Measurements from ENCODE around the gene DHRS4L2. TPM values are rescaled to one million over a fixed set of nuclear protein-coding genes. Genes with fewer than 3 reads are reported as not detected.
"Not testable (repeated sequence)": the region's sequence is repeated elsewhere in the genome, so short reads cannot be mapped to it uniquely, and the experiment has no call there.

Gene DHRS4L2
- total RNA-seq, 1 donor from 2014 or later, result 13.4 TPM

GRCh38 chr14:23974041-23974440 lies 14.7 kb upstream of the DHRS4L2 start:
- FAIRE-seq; H3K27ac ChIP-seq (ENCODE audit: low read depth, low read length); H3K79me2 ChIP-seq (ENCODE audit: insufficient read depth, low read length): not testable (repeated sequence)

GRCh38 chr14:23977208-23977607 lies 11.5 kb upstream of the DHRS4L2 start:
- not testable (repeated sequence) for H3K4me2 ChIP-seq (ENCODE audit: low read length); H3K27ac ChIP-seq (ENCODE audit: low read depth, low read length); H3K9me3 Mint-ChIP-seq (ENCODE audit: unreplicated experiment); H3K4me3 Mint-ChIP-seq (ENCODE audit: unreplicated experiment); H3K4me1 Mint-ChIP-seq (ENCODE audit: low read depth, unreplicated experiment); H3K27ac Mint-ChIP-seq (ENCODE audit: unreplicated experiment); FAIRE-seq; H2AFZ ChIP-seq (ENCODE audit: low read depth, low read length); H3K79me2 ChIP-seq (ENCODE audit: insufficient read depth, low read length); DNase-seq (ENCODE audit: low read depth); H3K9ac ChIP-seq (ENCODE audit: low read length); H4K20me1 ChIP-seq (ENCODE audit: insufficient read depth, low read length); H3K36me3 Mint-ChIP-seq (ENCODE audit: low read depth, unreplicated experiment); H3K9me3 ChIP-seq (ENCODE audit: insufficient read depth, low read depth, low read length); H3K4me1 ChIP-seq (ENCODE audit: insufficient read depth, low read length); H3K4me3 ChIP-seq (ENCODE audit: insufficient read depth, low read depth, low read length); H3K36me3 ChIP-seq (ENCODE audit: insufficient read depth, low read length); H3K27me3 ChIP-seq (ENCODE audit: insufficient read depth, low read length)
- peaks cover 14% of the 10 kb centered on the region for H3K27me3 Mint-ChIP-seq (ENCODE audit: low read depth, unreplicated experiment)

More at GRCh38 chr14:23974041-23974440, 14.7 kb upstream of the DHRS4L2 start:
- not testable (repeated sequence) for H3K4me1 ChIP-seq (ENCODE audit: insufficient read depth, low read length); H3K4me3 Mint-ChIP-seq (ENCODE audit: unreplicated experiment); H3K9me3 ChIP-seq (ENCODE audit: insufficient read depth, low read depth, low read length); H2AFZ ChIP-seq (ENCODE audit: low read depth, low read length); H4K20me1 ChIP-seq (ENCODE audit: insufficient read depth, low read length); H3K27me3 Mint-ChIP-seq (ENCODE audit: low read depth, unreplicated experiment); H3K36me3 ChIP-seq (ENCODE audit: insufficient read depth, low read length); DNase-seq (ENCODE audit: low read depth); H3K27ac Mint-ChIP-seq (ENCODE audit: unreplicated experiment); H3K4me2 ChIP-seq (ENCODE audit: low read length); H3K4me3 ChIP-seq (ENCODE audit: insufficient read depth, low read depth, low read length); H3K4me1 Mint-ChIP-seq (ENCODE audit: low read depth, unreplicated experiment); H3K9me3 Mint-ChIP-seq (ENCODE audit: unreplicated experiment); H3K36me3 Mint-ChIP-seq (ENCODE audit: low read depth, unreplicated experiment); H3K9ac ChIP-seq (ENCODE audit: low read length); H3K27me3 ChIP-seq (ENCODE audit: insufficient read depth, low read length)

GRCh38 chr14:23981951-23982813 lies 6.5 kb upstream of the DHRS4L2 start:
- not testable (repeated sequence) for H3K4me1 Mint-ChIP-seq (ENCODE audit: low read depth, unreplicated experiment); H3K9ac ChIP-seq (ENCODE audit: low read length); H3K4me2 ChIP-seq (ENCODE audit: low read length); H3K9me3 Mint-ChIP-seq (ENCODE audit: unreplicated experiment); H4K20me1 ChIP-seq (ENCODE audit: insufficient read depth, low read length); DNase-seq (ENCODE audit: low read depth); H3K27me3 ChIP-seq (ENCODE audit: insufficient read depth, low read length); H3K27ac ChIP-seq (ENCODE audit: low read depth, low read length); H3K27ac Mint-ChIP-seq (ENCODE audit: unreplicated experiment); FAIRE-seq; H3K9me3 ChIP-seq (ENCODE audit: insufficient read depth, low read depth, low read length); H3K36me3 ChIP-seq (ENCODE audit: insufficient read depth, low read length); H3K79me2 ChIP-seq (ENCODE audit: insufficient read depth, low read length); H2AFZ ChIP-seq (ENCODE audit: low read depth, low read length); H3K4me3 Mint-ChIP-seq (ENCODE audit: unreplicated experiment); H3K36me3 Mint-ChIP-seq (ENCODE audit: low read depth, unreplicated experiment); H3K4me1 ChIP-seq (ENCODE audit: insufficient read depth, low read length); H3K4me3 ChIP-seq (ENCODE audit: insufficient read depth, low read depth, low read length)
- peaks cover 16% of the 10 kb centered on the region for H3K27me3 Mint-ChIP-seq (ENCODE audit: low read depth, unreplicated experiment)

GRCh38 chr14:23984891-23985602 lies 3.7 kb upstream of the DHRS4L2 start:
- no peaks in the 10 kb centered on the region for H3K79me2 ChIP-seq (ENCODE audit: insufficient read depth, low read length)
- Mint-ChIP-seq H3K27ac (ENCODE audit: unreplicated experiment) (no peak overlapping the region), H3K4me1 (ENCODE audit: low read depth, unreplicated experiment) (peaks cover 8% of the 10 kb centered on the region), H3K9me3 (ENCODE audit: unreplicated experiment) (no peaks in the 10 kb centered on the region), H3K27me3 (ENCODE audit: low read depth, unreplicated experiment) (peaks cover 22% of the 10 kb centered on the region), H3K4me3 (ENCODE audit: unreplicated experiment) (no peak overlapping the region), H3K36me3 (ENCODE audit: low read depth, unreplicated experiment) (no peaks in the 10 kb centered on the region)
- TF ChIP-seq CTCF (IDR thresholded peaks at IDR 0.05; ENCODE audit: insufficient read depth, low read depth, low read length) (no peak), EZH2 (IDR thresholded peaks at IDR 0.05; ENCODE audit: insufficient read depth, low read length) (no peak)
- H3K4me3 ChIP-seq (ENCODE audit: insufficient read depth, low read depth, low read length), result no peak overlapping the region
- no peaks in the 10 kb centered on the region for H4K20me1 ChIP-seq (ENCODE audit: insufficient read depth, low read length)
- H3K4me1 ChIP-seq (ENCODE audit: insufficient read depth, low read length), result no peaks in the 10 kb centered on the region
- peak; percentile 81 for DNase-seq (ENCODE audit: low read depth)
- no peak overlapping the region for H3K27ac ChIP-seq (ENCODE audit: low read depth, low read length)
- no peaks in the 10 kb centered on the region for H3K27me3 ChIP-seq (ENCODE audit: insufficient read depth, low read length)
- no peaks in the 10 kb centered on the region for H3K36me3 ChIP-seq (ENCODE audit: insufficient read depth, low read length)
- FAIRE-seq, result no peak
- no peaks in the 10 kb centered on the region for H3K9me3 ChIP-seq (ENCODE audit: insufficient read depth, low read depth, low read length)
- H3K4me2 ChIP-seq (ENCODE audit: low read length), result no peak overlapping the region
- no peak overlapping the region for H3K9ac ChIP-seq (ENCODE audit: low read length)
- H2AFZ ChIP-seq (ENCODE audit: low read depth, low read length), result no peak overlapping the region

GRCh38 chr14:23988223-23988606 lies 514 bp upstream of the DHRS4L2 start:
- H3K4me1 ChIP-seq (ENCODE audit: insufficient read depth, low read length); H3K4me1 Mint-ChIP-seq (ENCODE audit: low read depth, unreplicated experiment); H3K9me3 Mint-ChIP-seq (ENCODE audit: unreplicated experiment); DNase-seq (ENCODE audit: low read depth); FAIRE-seq; H3K4me3 ChIP-seq (ENCODE audit: insufficient read depth, low read depth, low read length); H3K79me2 ChIP-seq (ENCODE audit: insufficient read depth, low read length); H4K20me1 ChIP-seq (ENCODE audit: insufficient read depth, low read length); H3K9me3 ChIP-seq (ENCODE audit: insufficient read depth, low read depth, low read length); H3K36me3 ChIP-seq (ENCODE audit: insufficient read depth, low read length); H3K36me3 Mint-ChIP-seq (ENCODE audit: low read depth, unreplicated experiment); H3K27me3 ChIP-seq (ENCODE audit: insufficient read depth, low read length); H3K9ac ChIP-seq (ENCODE audit: low read length); H3K27ac ChIP-seq (ENCODE audit: low read depth, low read length): not testable (repeated sequence)
- Mint-ChIP-seq H3K27ac (ENCODE audit: unreplicated experiment) (peak overlapping the region; percentile 58), H3K4me3 (ENCODE audit: unreplicated experiment) (peak overlapping the region; percentile 69), H3K27me3 (ENCODE audit: low read depth, unreplicated experiment) (peaks cover 12% of the 10 kb centered on the region)
- Histone ChIP-seq H3K4me2 (ENCODE audit: low read length) (peak overlapping the region; percentile 76), H2AFZ (ENCODE audit: low read depth, low read length) (peak overlapping the region; percentile 66)
